Stromal cell of bone marrow (primary cell): ENCODE results near the gene EPHA10.
"Not testable (repeated sequence)": the region's sequence is repeated elsewhere in the genome, so short reads cannot be mapped to it uniquely, and the experiment has no call there.

Experiments used
- DNase-seq: peaks from one replicate; pipeline ENCODE4 v3.0.0-alpha.2; 2012; ENCODE audit warnings: low read depth

Gene EPHA10

DNA sequence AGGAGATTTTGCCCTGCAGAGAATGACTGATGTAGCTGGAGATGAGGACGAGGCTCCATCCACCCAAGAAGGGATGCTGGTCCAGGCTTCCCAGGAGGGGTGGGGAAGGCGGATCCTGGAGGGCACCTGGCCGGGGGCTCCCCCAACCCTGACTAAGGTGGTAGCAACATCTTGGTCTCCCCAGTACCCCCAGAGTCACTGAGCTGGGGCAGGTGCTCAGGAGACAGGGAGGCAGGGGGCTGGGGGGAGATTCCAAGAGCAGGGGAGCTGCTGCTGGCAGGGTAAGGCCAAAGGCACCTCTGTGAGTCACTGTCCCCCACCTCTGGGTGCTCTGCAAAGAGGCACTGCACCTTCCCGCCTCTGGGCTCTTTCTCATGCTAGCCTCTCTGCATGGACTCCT, 48.6 kb downstream of the EPHA10 start:
- no peak for DNase-seq

GRCh38 chr1:37714689-37715088, 50.2 kb downstream of the EPHA10 start:
- DNase-seq, result no peak

- no peak for DNase-seq
Measured at GRCh38 chr1:37714226-37714625, 50.7 kb downstream of the EPHA10 start.

- no peak for DNase-seq
Measured at GRCh38 chr1:37708471-37708870, 56.4 kb downstream of the EPHA10 start.

DNA sequence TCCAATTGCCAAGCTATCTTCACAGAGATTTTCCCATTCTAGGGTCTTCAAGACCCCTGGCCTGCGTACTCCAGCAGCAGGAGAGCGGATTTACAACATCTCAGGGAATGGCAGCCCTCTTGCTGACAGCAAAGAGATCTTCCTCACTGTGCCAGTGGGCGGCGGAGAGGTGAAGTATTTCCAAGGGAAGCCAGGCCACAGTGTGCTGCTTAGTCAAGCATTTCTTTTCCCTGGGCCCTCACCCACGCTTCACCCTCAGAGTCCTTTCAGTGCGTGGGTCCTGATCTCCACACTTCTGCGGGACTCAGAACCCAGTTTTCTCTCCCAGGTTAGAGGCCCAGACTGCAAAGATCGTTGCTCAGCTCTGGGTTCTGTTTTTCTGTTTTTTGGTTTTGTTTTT, 59.5 kb downstream of the EPHA10 start:
- no peak for DNase-seq

DNA sequence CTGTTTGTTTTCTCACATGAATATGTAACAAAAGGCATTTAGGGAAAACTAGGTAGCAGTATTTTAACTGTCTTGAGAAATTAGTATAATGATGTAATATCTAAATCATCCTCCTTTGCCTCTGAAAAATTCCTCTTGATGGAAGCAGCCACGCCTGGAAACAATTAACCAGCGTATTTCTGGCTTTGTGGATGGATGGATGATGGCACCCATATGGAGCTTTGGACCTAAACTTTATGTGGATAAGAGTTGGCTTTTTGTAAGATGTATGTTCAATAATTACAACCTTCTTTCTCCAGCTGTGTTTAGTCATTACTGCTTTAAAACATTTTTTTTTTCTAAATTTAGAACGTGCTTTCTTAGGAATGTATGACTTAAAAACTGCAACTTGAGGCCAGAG, 60.0 kb downstream of the EPHA10 start:
- no peak for DNase-seq

GRCh38 chr1:37703061-37703460, 61.9 kb downstream of the EPHA10 start:
- DNase-seq, result no peak

- no peak for DNase-seq
Measured at GRCh38 chr1:37701051-37701450, 63.9 kb downstream of the EPHA10 start.

GRCh38 chr1:37699147-37699546, 65.8 kb downstream of the EPHA10 start:
- DNase-seq, result no peak

DNA sequence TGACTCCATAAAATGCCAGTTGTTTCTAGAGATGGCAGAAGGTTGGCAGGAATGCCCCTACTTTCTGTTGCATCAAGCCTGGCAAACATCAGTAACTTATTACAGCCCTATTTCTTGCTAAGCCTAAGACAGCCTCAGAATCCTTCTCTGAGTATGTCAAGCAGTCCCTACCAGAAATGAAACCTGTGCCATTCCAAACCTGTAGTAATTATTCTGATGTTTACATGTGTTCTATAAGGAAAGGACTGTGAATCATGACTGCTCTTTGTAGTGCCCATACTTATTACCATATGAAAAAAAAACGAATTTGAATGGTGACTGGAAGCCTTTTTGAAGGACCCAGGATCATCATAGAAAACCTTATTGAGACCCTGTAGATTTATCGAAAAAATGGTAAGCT, 67.2 kb downstream of the EPHA10 start:
- no peak for DNase-seq

DNA sequence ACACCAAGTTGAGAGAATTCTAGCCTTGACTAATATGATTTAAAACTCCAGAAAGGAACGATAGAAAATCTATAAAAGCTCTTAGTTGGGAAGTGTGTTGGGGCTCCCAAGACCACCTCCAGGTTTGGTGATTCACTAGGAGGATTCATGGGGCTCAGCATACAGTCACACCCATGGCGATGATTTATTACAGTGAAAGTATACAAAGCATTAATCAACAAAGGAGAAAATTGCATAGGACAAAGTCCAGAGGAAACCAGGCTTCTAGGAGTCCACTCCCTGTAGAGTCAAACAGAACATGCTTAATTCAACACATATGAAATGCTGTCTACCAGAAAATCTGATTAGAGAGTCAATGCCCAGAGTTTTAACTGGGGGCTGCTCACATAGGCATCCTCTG, 67.8 kb downstream of the EPHA10 start:
- no peak for DNase-seq

DNA sequence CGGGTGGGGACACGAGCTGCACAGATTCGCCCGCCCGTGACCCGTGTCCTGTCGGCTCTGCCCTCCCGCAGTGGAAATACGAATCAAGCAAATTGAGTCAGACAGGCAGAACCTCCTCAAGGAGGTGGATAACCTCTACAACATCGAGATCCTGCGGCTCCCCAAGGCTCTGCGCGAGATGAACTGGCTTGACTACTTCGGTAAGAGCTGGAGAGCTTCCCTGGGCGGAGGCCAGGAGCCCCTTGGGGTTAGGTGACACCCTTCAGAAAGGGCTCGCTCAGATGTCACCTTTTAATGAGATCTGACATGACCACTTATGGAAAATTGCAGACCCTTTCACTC, 72.1 kb downstream of the EPHA10 start:
- DNase-seq, result no peak

DNA sequence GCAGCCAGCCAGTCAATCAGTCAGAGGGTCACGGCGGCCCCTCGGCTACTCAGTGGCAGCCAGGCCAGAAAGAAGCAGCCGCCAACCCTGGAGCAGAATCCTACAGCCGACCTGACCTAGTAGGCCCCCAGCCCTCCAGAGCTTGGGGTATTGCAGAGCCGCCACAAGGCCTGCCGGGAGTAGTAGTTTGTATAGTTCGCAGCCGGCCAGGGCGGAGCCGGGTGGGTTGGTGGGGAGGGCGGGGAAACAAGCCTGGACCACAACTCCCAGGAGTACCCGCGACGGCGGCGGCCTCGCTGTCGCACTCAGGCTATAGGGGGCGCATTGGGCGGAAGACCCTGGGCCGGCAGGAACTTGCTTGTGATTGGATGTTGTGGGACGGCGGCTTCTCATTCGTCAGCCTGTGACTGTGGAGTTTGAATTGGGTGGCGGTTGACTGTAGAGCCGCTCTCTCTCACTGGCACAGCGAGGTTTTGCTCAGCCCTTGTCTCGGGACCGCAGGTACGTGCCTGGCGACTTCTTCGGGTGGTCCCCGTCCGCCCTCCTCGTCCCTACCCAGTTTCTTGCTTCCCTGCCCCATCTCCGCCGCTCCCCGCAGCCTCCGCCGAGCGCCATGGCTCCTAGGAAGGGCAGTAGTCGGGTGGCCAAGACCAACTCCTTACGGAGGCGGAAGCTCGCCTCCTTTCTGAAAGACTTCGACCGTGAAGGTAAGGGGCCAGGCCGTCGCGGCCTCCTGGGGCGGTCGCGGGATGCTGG, 72.7 kb downstream of the EPHA10 start, which contains the start of gene CDCA8:
Gene CDCA8 (plus strand): TSS at position 439 of the 756 bp plus-strand sequence. CDS start 175 bp downstream, at position 614.
- peak; percentile 96 for DNase-seq

DNA sequence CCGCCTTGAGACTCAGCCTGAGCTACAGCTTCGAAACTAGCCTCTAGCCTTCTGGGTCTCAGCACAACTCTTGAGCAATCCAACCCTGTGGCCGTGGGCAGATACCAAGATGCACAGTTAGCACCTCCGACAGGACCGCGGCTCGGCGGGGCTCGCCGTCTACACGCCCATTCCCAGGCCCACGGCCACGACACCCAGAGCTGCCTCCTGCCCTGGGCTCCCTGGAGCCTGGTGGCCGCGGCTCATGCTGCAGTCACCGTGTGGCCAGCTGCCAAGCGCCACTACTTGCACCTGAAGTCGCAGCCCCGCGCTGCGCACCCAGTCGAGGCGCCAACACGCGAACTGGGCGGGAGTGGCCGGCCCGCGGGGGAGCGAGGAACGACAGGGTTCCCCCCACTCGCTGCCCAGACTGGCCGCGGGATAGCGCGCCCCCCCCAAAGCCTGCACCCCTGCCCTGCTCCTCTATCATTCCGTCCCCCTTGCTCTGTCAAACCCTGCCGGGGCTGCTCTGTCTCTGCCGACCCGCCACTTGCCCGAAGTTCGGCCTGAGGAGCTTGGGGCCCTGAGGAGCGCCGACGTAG, 73.3 kb downstream of the EPHA10 start:
- DNase-seq, result no peak

DNA sequence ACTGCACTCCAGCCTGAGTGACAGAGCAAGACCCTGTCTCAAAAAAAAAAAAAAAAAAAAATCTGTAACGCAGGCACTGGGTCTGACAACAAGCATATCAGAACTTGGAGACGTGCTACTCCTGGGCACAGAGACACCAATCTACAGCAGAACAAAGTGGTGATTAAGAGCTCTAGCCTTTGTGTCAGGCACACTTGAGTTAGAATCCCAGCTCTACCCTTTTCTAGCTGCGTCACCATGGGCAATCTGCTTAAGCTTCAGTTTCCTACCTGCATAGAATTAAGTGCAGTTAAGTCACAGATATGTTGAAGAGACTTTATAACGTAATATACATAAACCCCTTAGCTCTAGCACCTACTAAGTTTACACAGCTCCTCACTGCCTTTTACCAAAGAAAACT, 76.0 kb downstream of the EPHA10 start:
- no peak for DNase-seq

GRCh38 chr1:37687764-37688163, 77.2 kb downstream of the EPHA10 start:
- not testable (repeated sequence) for DNase-seq

- no peak for DNase-seq
Measured at GRCh38 chr1:37685722-37686121, 79.2 kb downstream of the EPHA10 start.

GRCh38 chr1:37684182-37684581, 80.7 kb downstream of the EPHA10 start:
- not testable (repeated sequence) for DNase-seq

DNA sequence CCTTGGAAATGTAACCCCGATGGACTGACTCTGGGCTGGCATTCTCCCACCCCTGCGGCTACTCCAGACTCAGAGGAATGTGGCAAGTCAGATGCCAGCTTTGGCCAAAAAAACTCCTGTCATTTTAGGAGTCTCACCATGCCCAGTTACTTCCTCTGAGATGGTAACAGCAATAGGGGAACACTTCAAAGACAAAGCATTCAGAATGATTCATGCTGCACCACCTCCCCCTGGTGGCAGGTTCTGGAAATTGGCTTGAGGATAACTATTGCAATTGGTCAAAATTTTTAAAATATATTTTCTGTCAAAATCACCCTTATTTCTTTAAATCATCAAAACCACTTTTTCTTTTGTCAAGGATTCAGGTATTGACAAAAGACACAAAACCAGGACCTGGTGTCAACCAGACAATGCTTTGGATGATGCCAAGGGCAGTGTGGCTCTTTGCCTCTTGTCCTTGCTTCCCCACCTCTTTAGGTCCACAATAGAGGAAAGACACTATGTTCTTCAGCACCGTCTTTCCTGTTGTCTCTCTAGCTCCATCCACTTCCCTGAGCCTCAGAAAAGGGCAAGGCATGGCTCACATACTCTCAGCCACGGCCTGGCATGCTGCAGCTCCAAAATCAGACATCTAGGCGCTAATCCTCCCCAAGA, 82.5 kb downstream of the EPHA10 start:
- DNase-seq, result peak; percentile 48

- no peak for DNase-seq
Measured at GRCh38 chr1:37680933-37681332, 84.0 kb downstream of the EPHA10 start.

DNA sequence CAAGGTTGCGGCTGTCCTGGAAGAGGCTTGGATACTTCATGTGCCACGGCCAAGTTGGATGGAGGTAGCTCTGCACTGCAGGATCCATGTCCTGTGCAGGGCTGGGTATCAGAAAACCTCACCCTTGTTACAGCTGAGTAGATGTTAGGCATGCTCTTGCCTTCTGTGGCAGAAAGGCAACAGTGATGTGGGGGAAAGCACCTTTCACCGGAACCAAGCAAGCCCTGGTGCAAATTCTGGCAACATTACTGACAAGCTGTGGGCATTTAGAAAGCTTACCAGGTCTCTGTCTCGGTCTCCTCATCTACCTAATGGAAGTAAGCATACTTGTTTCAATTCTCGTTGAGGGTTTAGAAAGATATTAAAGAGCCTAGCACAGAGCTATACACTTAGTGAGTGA, 87.1 kb downstream of the EPHA10 start:
- no peak for DNase-seq

DNA sequence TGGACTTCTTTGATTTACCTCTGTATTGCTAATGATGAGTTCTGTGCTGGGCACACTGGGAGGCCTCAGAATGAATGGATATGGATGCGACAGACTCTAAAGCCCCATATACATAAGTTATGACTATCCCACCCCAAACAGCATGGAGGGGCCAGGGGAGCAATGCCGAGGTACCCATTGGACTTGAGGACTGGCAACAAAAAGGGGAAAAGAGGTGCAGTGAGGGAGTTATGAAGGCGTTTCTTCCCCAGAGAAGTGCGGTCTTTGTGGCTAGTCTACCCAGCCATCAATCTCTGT, 87.8 kb downstream of the EPHA10 start:
- no peak for DNase-seq

DNA sequence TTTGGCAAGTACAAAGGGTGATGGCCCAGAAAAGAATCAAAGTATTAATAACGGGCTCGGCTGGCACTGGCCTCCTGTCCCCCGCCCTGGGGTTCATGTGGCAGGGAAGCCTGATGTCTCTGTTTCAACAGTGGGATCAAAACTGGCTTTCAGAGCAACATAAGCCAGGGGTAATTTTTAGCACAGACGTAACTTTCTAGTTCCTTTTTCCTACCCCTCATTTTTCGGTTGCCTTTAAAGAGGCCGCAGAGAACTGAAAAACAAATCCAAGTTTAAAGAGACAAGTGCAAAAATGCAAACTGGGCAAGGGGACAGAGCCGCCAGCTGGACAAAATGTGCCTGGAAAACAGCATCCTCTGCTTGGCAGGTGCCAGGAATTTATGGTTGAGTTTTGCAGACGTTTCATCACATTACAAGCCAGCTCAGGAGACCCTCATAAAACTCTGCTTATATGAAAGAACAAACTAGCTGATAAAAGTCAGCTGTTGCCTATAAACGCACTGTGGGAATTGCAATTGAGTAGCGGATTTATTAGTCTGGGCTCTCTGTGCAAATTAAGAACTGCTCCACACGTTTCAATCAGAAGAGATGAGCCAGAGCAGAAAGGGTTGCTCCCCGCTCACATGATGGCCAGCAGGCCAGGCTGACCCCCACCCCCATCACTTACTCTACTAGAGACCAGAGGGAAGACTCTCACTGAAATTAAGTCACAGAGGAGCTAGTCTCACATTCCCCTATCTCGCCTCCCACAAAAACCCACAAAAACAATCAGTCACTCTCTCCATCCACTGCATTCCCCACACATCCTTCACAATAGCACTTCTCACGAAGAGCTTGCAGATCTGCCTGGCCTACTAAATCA, 88.4 kb downstream of the EPHA10 start:
- no peak for DNase-seq
